Skeletal muscle satellite cell (primary cell): Measurements from ENCODE around the gene MRPL44.

Source experiments
- H3K27me3 ChIP-seq: 2 replicates; pipeline ENCODE4 v1.7.0; 2013; ENCODE audit warnings: low read length; ENCODE audit not compliant: control insufficient read depth, insufficient read depth
- H3K36me3 ChIP-seq: 2 replicates; pipeline ENCODE4 v1.7.0; 2013; ENCODE audit warnings: mild to moderate bottlenecking, control low read depth, low read length; ENCODE audit not compliant: insufficient read depth
- H3K4me1 ChIP-seq: 2 replicates; pipeline ENCODE4 v1.7.0; 2013; ENCODE audit warnings: low read length; ENCODE audit not compliant: control insufficient read depth, insufficient read depth
- H3K4me2 ChIP-seq: 2 replicates; pipeline ENCODE4 v1.7.0; 2013; ENCODE audit warnings: mild to moderate bottlenecking, low read length
- H3K4me3 ChIP-seq: 2 replicates; pipeline ENCODE4 v1.7.0; 2013; ENCODE audit warnings: low read length
- H3K9ac ChIP-seq: 2 replicates; pipeline ENCODE4 v1.7.0; 2013; ENCODE audit warnings: mild to moderate bottlenecking, low read depth, low read length, moderate library complexity
- H3K9me3 ChIP-seq: replicated peaks from 2 replicates; pipeline ENCODE4 v1.7.0; 2013; ENCODE audit warnings: mild to moderate bottlenecking, control low read depth, low read length

Gene MRPL44

DNA sequence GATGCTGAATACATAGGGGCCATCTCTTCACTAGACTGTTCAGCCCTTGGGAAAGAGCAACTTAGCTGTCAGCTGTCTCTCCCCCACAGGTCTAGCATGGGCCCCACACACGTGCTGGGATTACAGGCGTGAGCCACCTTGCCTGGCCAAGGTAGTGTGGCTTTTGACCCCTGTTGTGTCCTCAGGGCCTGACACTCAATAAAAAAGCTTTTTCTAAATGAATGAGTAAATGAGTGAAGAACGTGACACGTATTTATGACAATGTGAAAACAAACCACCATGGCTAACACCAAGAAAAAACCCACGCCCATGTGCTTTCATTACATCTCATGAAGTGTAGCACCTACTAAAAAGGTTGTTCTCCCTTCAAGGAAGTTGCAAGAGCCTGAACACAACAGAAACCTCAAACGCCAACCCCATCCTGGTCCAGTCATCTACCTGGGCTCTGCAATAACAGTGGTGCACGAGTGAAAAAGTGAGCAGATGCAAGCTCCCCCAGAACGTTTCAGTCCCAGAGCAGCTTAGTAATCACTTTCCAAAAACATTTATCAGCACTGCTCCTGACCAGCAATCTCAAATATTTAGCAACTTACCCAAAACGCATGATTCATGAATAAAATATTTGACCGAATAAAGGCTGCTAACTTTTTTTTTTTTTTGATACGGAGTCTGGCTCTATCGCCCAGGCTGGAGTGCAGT lies 15.5 kb upstream of the MRPL44 start:
- Histone ChIP-seq H3K9ac (no peak overlapping the region), H3K27me3 (no peaks in the 10 kb centered on the region), H3K36me3 (no peaks in the 10 kb centered on the region), H3K4me1 (peaks cover 25% of the 10 kb centered on the region), H3K4me3 (peak overlapping the region; percentile 37), H3K9me3 (no peaks in the 10 kb centered on the region), H3K4me2 (peak overlapping the region; percentile 73)

DNA sequence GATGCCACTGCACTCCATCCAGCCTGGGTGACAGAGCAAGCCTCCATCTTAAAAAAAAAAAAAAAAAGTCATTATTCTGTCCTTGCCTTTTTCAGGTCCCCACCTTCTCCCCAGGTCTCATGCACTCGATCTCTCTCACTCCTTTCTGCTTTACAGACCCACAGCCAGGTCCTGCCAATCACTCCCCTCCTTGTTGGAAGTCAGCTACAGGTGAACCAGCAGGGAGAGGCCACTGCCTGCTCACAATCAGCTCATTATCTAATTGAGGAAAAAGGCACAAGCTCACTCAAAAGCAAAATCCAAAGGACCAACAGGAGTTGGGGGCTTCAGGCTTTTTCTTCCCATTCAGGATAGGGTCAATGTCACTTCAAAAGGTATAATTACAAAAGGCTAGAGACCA lies 14.1 kb upstream of the MRPL44 start:
- peak overlapping the region; percentile 100 for H3K4me3 ChIP-seq
- peak overlapping the region; percentile 89 for H3K4me2 ChIP-seq
- H3K9me3 ChIP-seq, result no peaks in the 10 kb centered on the region
- H3K27me3 ChIP-seq, result no peaks in the 10 kb centered on the region
- no peaks in the 10 kb centered on the region for H3K36me3 ChIP-seq
- H3K9ac ChIP-seq, result peak overlapping the region; percentile 94
- peaks cover 15% of the 10 kb centered on the region for H3K4me1 ChIP-seq

DNA sequence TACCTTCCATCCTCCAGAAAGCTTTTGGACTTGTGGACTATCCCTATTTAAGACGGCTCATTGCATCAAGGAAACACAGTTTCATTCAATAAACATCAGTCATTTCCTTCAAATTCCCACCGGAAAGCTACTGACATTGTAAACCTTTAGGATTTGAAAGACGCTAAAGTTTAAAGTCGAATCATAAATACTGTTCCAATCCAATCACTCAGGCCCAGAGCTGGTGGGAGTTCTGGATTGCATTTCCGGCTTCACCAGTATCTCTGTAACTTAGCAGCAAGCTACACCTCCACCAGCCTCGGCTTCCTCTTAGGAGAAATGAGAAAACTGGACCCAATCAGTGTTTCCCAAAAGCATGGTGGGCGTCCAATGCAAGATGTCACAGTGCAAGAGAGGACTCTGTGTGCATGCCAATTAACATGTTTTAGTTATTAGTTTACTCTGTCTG lies 13.7 kb upstream of the MRPL44 start:
- no peaks in the 10 kb centered on the region for H3K27me3 ChIP-seq
- no peaks in the 10 kb centered on the region for H3K36me3 ChIP-seq
- peak overlapping the region; percentile 94 for H3K9ac ChIP-seq
- H3K4me1 ChIP-seq, result peaks cover 15% of the 10 kb centered on the region
- no peaks in the 10 kb centered on the region for H3K9me3 ChIP-seq
- H3K4me3 ChIP-seq, result peak overlapping the region; percentile 100
- peak overlapping the region; percentile 89 for H3K4me2 ChIP-seq

DNA sequence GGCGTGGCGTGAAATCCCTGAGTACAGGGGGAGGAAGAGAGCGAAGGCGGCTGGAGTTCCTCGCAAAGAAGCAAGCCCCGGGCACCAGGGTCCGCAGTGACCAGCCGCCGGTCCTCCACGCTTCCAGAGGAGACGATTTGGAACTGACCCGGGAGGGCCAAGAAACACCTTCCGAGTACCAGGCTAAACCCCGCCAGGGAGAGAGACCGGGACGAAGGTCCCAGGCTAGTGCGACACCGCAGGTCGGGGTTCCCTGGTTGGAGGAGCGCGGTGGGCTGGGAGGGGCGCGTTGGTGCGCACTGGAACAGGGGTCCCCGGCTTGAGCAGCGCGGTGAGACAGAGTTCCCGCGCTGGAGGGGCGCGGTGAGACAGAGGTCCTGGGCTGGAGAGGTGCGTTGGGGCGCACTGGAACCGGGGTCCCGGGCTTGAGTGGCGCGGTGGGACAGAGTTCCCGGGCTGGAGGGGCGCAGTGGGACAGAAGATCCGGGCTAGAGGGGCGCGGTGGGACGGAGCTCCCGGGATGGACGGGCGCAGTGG lies 13.0 kb upstream of the MRPL44 start:
- peak overlapping the region; percentile 100 for H3K4me3 ChIP-seq
- no peaks in the 10 kb centered on the region for H3K36me3 ChIP-seq
- H3K9ac ChIP-seq, result peak overlapping the region; percentile 94
- no peaks in the 10 kb centered on the region for H3K9me3 ChIP-seq
- peaks cover 15% of the 10 kb centered on the region for H3K4me1 ChIP-seq
- peak overlapping the region; percentile 89 for H3K4me2 ChIP-seq
- no peaks in the 10 kb centered on the region for H3K27me3 ChIP-seq

DNA sequence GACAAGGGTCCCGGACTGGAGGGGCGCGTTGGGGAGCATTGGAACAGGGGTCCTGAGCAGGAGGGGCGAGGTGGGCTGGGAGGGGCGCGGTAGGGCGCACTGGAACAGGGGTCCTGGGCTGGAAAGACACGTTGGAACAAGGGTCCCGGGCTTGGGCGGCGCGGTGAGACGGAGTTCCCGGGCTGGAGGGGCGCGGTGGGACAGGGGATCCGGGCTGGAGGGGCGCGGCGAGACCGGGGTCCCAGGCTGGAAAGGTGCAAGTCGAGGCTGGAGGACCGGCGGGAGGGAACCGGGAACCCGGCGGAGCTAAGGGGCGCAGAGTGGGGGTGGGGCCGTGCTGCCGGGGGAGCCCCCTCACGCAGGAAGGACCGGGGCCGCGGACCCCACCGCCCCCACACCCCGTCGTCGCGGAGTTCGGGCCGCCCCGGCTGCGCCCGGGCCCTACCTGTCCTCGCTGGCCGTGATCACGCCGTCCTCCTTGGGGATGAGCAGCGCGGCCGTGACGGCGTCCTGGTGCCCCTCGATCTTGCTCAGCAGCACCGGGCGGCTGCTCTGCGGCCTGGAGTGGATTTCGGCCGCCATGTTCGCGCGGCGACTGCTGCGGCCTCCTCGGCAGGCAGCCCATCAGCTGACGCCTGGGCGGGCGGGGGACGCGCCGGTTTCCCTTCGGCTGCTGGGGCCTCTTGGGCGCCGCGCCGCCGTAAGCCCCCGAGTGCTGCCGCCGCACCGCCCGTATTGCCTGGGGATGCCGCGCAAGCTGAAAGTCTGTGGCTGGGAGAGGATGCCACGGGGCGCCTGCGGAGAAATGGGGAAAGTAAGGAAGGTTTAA lies 12.3 kb upstream of the MRPL44 start, which contains the start of gene WDFY1:
Gene WDFY1 (minus strand): TSS at position 633 of the 829 bp plus-strand sequence. CDS start 51 bp downstream, at position 582.
- Histone ChIP-seq H3K9me3 (no peaks in the 10 kb centered on the region), H3K36me3 (no peaks in the 10 kb centered on the region), H3K4me1 (peaks cover 15% of the 10 kb centered on the region), H3K4me3 (peak within 1 kb of the TSS; percentile 100), H3K9ac (peak within 1 kb of the TSS; percentile 94), H3K27me3 (no peaks in the 10 kb centered on the region), H3K4me2 (peak within 1 kb of the TSS; percentile 89)

DNA sequence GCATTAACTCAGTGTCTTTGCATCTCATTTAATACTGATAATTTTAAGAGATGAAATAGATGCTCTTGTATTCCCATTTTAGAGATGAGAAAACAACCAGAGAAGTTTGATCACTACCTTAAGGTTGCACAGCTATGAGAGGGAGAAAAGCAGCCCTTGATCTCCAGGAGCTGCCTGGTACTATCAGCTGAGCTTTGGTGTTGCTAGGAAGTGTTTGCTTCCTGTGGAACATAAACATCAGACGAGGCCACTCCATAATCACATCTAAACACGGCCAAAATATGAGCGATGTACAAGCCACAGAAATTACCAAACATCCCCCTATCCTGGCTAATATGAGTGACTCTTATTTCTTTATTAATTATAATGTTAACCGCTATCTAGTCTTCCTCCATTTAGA lies 11.5 kb upstream of the MRPL44 start:
- H3K9ac ChIP-seq, result no peak overlapping the region
- peaks cover 15% of the 10 kb centered on the region for H3K4me1 ChIP-seq
- H3K4me2 ChIP-seq, result peak overlapping the region; percentile 76
- no peaks in the 10 kb centered on the region for H3K9me3 ChIP-seq
- no peak overlapping the region for H3K4me3 ChIP-seq
- H3K36me3 ChIP-seq, result no peaks in the 10 kb centered on the region
- H3K27me3 ChIP-seq, result no peaks in the 10 kb centered on the region

DNA sequence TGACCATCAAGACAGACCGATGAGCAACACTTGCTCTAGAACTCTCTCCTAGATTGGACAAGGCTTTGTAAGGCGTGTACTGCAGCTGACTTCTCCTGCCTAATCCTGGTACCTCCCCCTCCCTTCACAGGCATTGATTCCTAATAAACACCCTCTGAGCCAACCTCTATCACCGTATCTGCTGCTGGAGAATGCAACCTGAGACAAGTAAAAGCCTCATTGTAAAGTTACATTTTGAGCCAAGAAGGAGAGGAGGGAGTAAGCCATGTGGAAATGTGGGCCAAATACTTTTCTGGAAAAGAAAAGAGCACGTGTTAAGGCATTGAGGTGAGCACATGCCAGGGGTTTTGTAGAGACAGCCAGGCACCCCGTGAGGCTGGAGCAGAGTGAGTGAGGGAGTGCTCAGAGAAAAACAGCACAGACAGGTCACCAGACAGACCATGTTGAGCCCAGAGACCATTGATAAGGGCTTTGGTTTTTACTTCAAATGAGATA lies 9.5 kb upstream of the MRPL44 start:
- Histone ChIP-seq H3K36me3 (no peaks in the 10 kb centered on the region), H3K9ac (no peak overlapping the region), H3K4me1 (peaks cover 6% of the 10 kb centered on the region), H3K4me3 (no peak overlapping the region), H3K27me3 (no peaks in the 10 kb centered on the region), H3K4me2 (no peak overlapping the region), H3K9me3 (no peaks in the 10 kb centered on the region)

DNA sequence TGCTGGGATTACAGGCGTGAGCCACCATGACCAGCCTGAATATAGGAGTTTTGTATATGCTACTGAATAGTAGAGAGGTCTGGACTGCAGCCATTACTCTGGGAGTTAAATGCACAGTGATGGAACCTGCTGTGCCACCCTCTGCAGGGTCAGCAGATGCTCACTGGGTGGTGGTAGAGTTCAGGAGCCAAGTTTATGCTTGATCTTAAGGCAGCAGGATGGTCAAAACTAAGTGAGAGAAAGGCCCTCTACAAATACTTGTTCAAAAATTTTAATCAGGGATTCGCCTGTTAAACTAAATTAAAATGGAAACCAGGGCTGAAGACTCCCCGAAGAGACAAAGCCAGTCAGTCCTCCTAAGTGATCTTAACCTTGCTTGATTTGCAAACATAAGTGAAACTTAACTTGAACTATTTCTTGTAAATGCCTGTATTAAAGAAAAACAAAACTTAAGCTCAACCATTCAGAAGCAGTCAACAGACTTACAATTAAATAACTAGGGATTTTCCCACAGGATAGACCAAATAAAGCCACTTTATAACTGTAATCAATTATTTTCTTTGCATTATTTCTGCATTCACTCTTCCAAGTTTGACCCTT lies 7.9 kb upstream of the MRPL44 start:
- H3K4me1 ChIP-seq, result peaks cover 5% of the 10 kb centered on the region
- no peak overlapping the region for H3K4me3 ChIP-seq
- H3K9me3 ChIP-seq, result no peaks in the 10 kb centered on the region
- H3K27me3 ChIP-seq, result no peaks in the 10 kb centered on the region
- H3K9ac ChIP-seq, result no peak overlapping the region
- no peaks in the 10 kb centered on the region for H3K36me3 ChIP-seq
- no peak overlapping the region for H3K4me2 ChIP-seq

DNA sequence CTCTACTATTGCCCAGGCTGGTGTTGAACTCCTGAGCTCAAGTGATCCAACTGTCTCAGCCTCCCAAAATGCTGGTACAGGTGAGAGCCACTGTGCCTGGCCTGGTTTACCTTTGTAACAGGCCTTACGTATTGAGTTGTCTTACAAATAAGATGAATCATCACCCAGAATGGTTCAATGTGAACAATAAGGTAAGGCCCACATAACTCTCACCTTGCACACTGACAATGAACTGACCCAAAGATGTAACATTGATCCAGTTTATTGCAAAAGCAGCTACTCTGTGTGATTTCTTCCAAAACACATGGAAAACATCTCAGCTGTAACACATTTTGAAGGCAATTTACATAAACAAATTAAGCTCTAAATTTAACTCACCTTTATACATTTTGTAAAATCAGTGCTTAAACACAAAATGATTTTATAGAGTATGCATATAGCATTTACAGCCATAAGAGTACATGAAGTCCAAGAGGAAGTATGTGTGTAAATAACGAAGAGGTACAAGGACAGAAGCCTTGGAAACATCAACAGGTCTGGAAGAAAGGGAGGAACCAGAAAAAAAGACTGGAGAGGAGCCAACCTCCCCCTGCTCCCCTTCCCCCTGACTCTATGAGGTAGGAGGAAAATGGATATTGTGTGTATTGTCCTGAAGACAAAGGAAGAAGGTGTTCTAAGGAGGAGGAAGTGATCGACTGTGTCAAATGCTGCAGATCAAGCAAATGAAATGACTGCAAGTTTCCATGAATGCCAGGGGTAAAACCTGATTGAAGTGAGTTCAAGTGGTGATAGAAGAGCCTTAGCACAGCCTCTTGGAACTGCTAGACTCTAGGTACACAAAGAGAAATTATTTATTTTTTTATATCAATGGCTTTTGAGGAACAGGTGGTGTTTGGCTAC lies 6.6 kb upstream of the MRPL44 start:
- Histone ChIP-seq H3K9me3 (no peaks in the 10 kb centered on the region), H3K36me3 (no peaks in the 10 kb centered on the region), H3K4me2 (no peak overlapping the region), H3K4me3 (no peak overlapping the region), H3K4me1 (peaks cover 5% of the 10 kb centered on the region), H3K9ac (no peak overlapping the region), H3K27me3 (no peaks in the 10 kb centered on the region)

DNA sequence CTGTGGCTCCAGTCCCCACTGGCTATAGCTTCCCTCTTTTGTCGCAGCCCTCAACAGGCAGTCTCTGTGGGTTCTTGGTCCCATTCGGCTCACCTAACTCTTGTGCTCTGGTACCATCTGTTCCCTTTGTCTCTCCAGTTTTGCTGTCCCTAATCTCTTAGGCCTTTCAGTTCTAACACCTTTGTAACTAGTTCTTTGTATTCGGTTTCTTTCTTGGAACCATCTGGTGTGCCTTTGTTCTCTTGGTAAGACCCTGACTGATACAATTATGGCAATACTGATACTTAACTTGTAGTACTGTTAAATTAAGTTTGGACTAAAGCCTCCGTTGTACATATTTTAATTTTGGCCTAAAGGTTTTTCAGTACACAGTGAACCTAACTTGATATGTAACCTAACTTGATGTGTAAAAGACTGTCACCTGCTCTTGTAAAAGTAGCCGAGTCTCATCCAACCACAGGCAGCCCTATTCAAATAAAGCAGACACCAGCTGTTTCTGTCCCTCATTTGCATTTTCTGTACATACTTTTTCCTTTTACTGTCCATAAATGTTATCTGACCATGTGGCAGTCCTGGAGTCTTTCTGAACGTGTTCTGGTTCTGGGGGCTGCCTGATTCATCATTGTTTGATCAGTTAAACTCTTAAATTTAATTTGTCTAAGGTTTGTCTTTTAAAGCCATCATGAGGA lies 4.8 kb upstream of the MRPL44 start:
- Histone ChIP-seq H3K36me3 (no peaks in the 10 kb centered on the region), H3K27me3 (no peaks in the 10 kb centered on the region), H3K4me3 (no peak overlapping the region), H3K4me1 (peaks cover 12% of the 10 kb centered on the region), H3K9ac (no peak overlapping the region), H3K9me3 (no peaks in the 10 kb centered on the region), H3K4me2 (no peak overlapping the region)
